HepG2 (cell line): Measurements from ENCODE around the gene DYNC1LI1. TPM values are rescaled to one million over a fixed set of nuclear protein-coding genes. Genes with fewer than 3 reads are reported as not detected.

Experiments used
- ATAC-seq: fragments of 200-7000 bp; cut with Tn5 transposase; 3 replicates; pipeline ENCODE4 v1.9.1; 2020; ENCODE audit warnings: mild to moderate bottlenecking, moderate library complexity
- BruUV-seq: library from RNA; stranded (reverse); fragments of 400-500 nt; replicated peaks from 2 replicates; lab custom pipeline; 2021; lab: Mats Ljungman, UMichigan
- CTCF ChIA-PET: fragments of 300-600 bp; formaldehyde crosslinking; extraction: SDS; loops from one replicate; lab custom pipeline; 2021; ENCODE audit warnings: low total read pairs, inconsistent platforms, low intra/inter-chr PET ratio; lab: Yijun Ruan, JAX
- POLR2A ChIA-PET: fragments of 350-600 bp; sonication (Branson Sonifier 250); formaldehyde crosslinking; loops from one replicate; lab custom pipeline; 2020; ENCODE audit warnings: antibody characterized with exemption, inconsistent platforms; lab: Yijun Ruan, JAX
- DNase-seq: peaks from one replicate; pipeline ENCODE4 v3.0.0-alpha.2; 2015; ENCODE audit warnings: low spot score
- FAIRE-seq: peaks from 3 replicates; lab custom pipeline; 2011; peaks lifted over from hg19 to GRCh38; lab: Jason Lieb, UNC
- H2AFZ ChIP-seq: one replicate; pipeline ENCODE4 v1.6.1; 2011; ENCODE audit warnings: low read length, inconsistent platforms
- H3K27ac ChIP-seq: fragments of 300-600 bp; 3 replicates; pipeline ENCODE4 v1.8.0; 2011; ENCODE audit warnings: mixed run types, mild to moderate bottlenecking, mixed read lengths, low read length, inconsistent platforms; ENCODE audit not compliant: insufficient read depth; ENCODE audit errors: extremely low read length
- H3K27me3 ChIP-seq, 2 experiments: fragments of 200-600 bp in 1 of 2; 2 replicates in 1 of 2; 3 replicates in 1 of 2; pipeline versions ENCODE4 v1.6.0 to v1.8.0; 2011; ENCODE audit warnings: low read length in 2 of 2, mild to moderate bottlenecking in 2 of 2, moderate library complexity in 2 of 2, inconsistent platforms in 1 of 2; ENCODE audit not compliant: insufficient read depth in 2 of 2, control insufficient read depth in 1 of 2
- H3K36me3 ChIP-seq, 2 experiments: fragments of 200-600 bp in 1 of 2; replicated peaks in 1 of 2; 2 replicates in 1 of 2; 3 replicates in 1 of 2; pipeline versions ENCODE4 v1.5.1 to v1.8.0; 2011; ENCODE audit warnings: low read length in 2 of 2, inconsistent platforms in 1 of 2; ENCODE audit not compliant: insufficient read depth in 2 of 2, control insufficient read depth in 1 of 2
- H3K4me1 ChIP-seq: 2 replicates; pipeline ENCODE4 v1.5.1; 2012; ENCODE audit warnings: low read length, inconsistent platforms; ENCODE audit not compliant: insufficient read depth
- H3K4me2 ChIP-seq: 2 replicates; pipeline ENCODE4 v1.6.0; 2011; ENCODE audit warnings: low read depth, low read length, inconsistent platforms
- H3K4me3 ChIP-seq, 3 experiments: fragments of 200-600 bp in 1 of 3; sonication (generic), shearing (Covaris generic) in 1 of 3; replicated peaks in 1 of 3; 2 replicates each; pipeline ENCODE4 v1.5.1; 2011 to 2016; ENCODE audit warnings: low read length in 3 of 3, inconsistent platforms in 2 of 3, low read depth in 2 of 3, mild to moderate bottlenecking in 2 of 3, control low read depth in 1 of 3, mixed read lengths in 1 of 3; ENCODE audit not compliant: insufficient read depth in 1 of 3
- H3K79me2 ChIP-seq: one replicate; pipeline ENCODE4 v1.6.1; 2011; ENCODE audit warnings: low read length, inconsistent platforms; ENCODE audit not compliant: insufficient read depth
- H3K9ac ChIP-seq: 2 replicates; pipeline ENCODE4 v1.6.0; 2011; ENCODE audit warnings: mild to moderate bottlenecking, low read depth, low read length, inconsistent platforms; ENCODE audit not compliant: insufficient read depth
- H3K9me3 ChIP-seq: 2 replicates; pipeline ENCODE4 v1.5.1; 2012; ENCODE audit warnings: mild to moderate bottlenecking, low read length
- H4K20me1 ChIP-seq: 2 replicates; pipeline ENCODE4 v1.6.0; 2011; ENCODE audit warnings: inconsistent platforms, mild to moderate bottlenecking, low read length, moderate library complexity; ENCODE audit not compliant: insufficient read depth
- ATF7 ChIP-seq, 2 experiments: fragments of 450-650 bp in 1 of 2; sonication (generic) in 1 of 2; formaldehyde crosslinking in 1 of 2; IDR thresholded peaks; 2 replicates each; pipeline versions ENCODE4 v1.4.0 to v1.6.1; 2016 to 2020; ENCODE audit warnings: antibody characterized with exemption in 1 of 2, mild to moderate bottlenecking in 1 of 2, missing genetic modification reagents in 1 of 2
- ISX ChIP-seq: sonication (generic); formaldehyde crosslinking; conservative IDR thresholded peaks from 2 replicates; pipeline ENCODE4 v1.5.0; 2020; ENCODE audit warnings: missing genetic modification reagents
- PRPF4 ChIP-seq: fragments of 200-400 bp; formaldehyde crosslinking; IDR thresholded peaks from 2 replicates; pipeline ENCODE4 v1.6.1; 2016; ENCODE audit warnings: low read length, low read depth; ENCODE audit not compliant: poor library complexity, severe bottlenecking
- ZNF441 ChIP-seq: sonication (generic); formaldehyde crosslinking; IDR thresholded peaks from 2 replicates; pipeline ENCODE4 v1.7.0; 2021; ENCODE audit warnings: missing genetic modification reagents, borderline replicate concordance
- ZNF460 ChIP-seq: sonication (generic); formaldehyde crosslinking; IDR thresholded peaks from 2 replicates; pipeline ENCODE4 v1.5.1; 2020; ENCODE audit warnings: missing genetic modification reagents, mild to moderate bottlenecking, borderline replicate concordance
- WGBS: methylation state at CpG from one replicate; pipeline ENCODE4 v1.1.6; 2017; ENCODE audit warnings: low lambda C conversion rate; 5-methylcytosine and 5-hydroxymethylcytosine counted together
- in situ Hi-C: cut with HindIII; loops from 2 replicates; pipeline ENCODE4 v1.10.0; 2017; ENCODE audit warnings: low pct_unique_long_range_greater_than_20kb; ENCODE audit not compliant: extremely low pct_ligation_motif_present
- intact Hi-C: fragments of 100-400 bp; cut with micrococcal nuclease; formaldehyde crosslinking; loops from one replicate; pipeline ENCODE4 v1.10.0; 2022; ENCODE audit not compliant: unreplicated experiment
- polyA plus RNA-seq, 8 experiments: library from polyadenylated mRNA; depleted of rRNA in 3 of 8; stranded (reverse) in 7 of 8; unstranded in 1 of 8; fragments of >200 nt; fragmentation: Illumina TruSeq in 4 of 8; extraction: Trizol in 4 of 8; gene quantifications; 2 replicates each; pipeline versions ENCODE4 v1.2.1 to v1.2.3, GENCODE V29; 2011 to 2016; ENCODE audit warnings: low read depth in 4 of 8, missing spikeins in 1 of 8, mixed read lengths in 1 of 8; ENCODE audit not compliant: insufficient read depth in 1 of 8
- total RNA-seq, 5 experiments: library from RNA; depleted of rRNA; stranded (reverse); fragments of >200 nt; fragmentation: Illumina TruSeq; extraction: Trizol; gene quantifications; 2 replicates each; pipeline ENCODE4 v1.2.3, GENCODE V29; 2016; ENCODE audit warnings: low read depth in 1 of 5
- TF ChIP-seq, protein P1 (sequence below): sonication (generic); formaldehyde crosslinking; IDR thresholded peaks from 2 replicates; pipeline ENCODE4 v1.5.1; 2020; ENCODE audit warnings: missing genetic modification reagents, mild to moderate bottlenecking, borderline replicate concordance
- TF ChIP-seq, protein P2 (sequence below): sonication (generic); formaldehyde crosslinking; IDR thresholded peaks from 2 replicates; pipeline ENCODE4 v1.5.1; 2020; ENCODE audit warnings: missing genetic modification reagents, mild to moderate bottlenecking, borderline replicate concordance

DYNC1LI1 gene
- total and polyA plus RNA-seq, 2 of the 13 experiments (the other 11 are each of a cell fraction or from before 2014, with no cell fraction given) = 13.4 to 37.1 TPM

DNA sequence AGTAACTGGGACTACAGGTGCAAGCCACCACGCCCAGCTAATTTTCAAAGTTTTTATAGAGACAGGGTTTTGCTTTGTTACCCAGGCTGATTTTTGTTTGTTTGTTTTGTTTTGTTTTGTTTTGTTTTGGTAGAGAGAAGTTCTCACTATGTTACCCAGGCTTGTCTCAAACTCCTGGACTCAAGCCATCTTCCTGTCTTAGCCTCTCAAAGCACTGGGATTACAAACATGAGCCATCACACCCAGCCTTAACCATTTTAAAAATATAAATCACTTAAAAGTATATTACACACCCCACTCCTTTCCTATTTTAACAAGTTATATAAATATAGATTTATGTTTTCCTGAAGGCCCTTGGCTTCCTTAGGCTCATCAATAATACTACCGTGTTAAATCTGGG lies 6.5 kb upstream of the DYNC1LI1 start:
- H3K9me3 ChIP-seq = no peaks in the 10 kb centered on the region
- intact Hi-C loops (loop anchor here (10.0 kb wide), 1 partner anchor 108 kb away; the partner anchor contains the start of gene CNOT10), in situ Hi-C loops (no loop called here)
- no peaks in the 10 kb centered on the region for H3K27me3 ChIP-seq
- BruUV-seq = no TSS peak
- no peaks in the 10 kb centered on the region for H3K79me2 ChIP-seq
- TF ChIP-seq, protein P1, sequence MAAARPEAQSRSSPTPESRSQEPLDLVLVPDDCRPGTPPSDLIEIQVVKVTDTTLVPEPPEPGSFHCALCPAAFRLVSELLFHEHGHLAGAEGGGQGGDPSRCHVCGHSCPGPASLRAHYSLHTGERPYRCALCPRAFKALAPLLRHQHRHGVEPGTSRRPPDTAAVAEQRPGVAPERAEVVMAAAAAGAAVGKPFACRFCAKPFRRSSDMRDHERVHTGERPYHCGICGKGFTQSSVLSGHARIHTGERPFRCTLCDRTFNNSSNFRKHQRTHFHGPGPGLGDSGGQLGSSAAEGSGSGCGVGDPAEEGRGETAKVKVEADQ (CRISPR knock-in tag) = no peak
- TF ChIP-seq ATF7 (IDR thresholded peaks at IDR 0.05) = no peak
- TF ChIP-seq ATF7 (CRISPR knock-in tag; IDR thresholded peaks at IDR 0.05) = no peak
- TF ChIP-seq PRPF4 = no peak
- TF ChIP-seq ISX = no peak
- TF ChIP-seq, protein P2, sequence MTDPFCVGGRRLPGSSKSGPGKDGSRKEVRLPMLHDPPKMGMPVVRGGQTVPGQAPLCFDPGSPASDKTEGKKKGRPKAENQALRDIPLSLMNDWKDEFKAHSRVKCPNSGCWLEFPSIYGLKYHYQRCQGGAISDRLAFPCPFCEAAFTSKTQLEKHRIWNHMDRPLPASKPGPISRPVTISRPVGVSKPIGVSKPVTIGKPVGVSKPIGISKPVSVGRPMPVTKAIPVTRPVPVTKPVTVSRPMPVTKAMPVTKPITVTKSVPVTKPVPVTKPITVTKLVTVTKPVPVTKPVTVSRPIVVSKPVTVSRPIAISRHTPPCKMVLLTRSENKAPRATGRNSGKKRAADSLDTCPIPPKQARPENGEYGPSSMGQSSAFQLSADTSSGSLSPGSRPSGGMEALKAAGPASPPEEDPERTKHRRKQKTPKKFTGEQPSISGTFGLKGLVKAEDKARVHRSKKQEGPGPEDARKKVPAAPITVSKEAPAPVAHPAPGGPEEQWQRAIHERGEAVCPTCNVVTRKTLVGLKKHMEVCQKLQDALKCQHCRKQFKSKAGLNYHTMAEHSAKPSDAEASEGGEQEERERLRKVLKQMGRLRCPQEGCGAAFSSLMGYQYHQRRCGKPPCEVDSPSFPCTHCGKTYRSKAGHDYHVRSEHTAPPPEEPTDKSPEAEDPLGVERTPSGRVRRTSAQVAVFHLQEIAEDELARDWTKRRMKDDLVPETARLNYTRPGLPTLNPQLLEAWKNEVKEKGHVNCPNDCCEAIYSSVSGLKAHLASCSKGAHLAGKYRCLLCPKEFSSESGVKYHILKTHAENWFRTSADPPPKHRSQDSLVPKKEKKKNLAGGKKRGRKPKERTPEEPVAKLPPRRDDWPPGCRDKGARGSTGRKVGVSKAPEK (CRISPR knock-in tag) = no peak
- TF ChIP-seq ZNF441 (CRISPR knock-in tag) = no peak
- peak; percentile 39; the same call in 1 of the 2 replicates for TF ChIP-seq ZNF460 (CRISPR knock-in tag)
- POLR2A ChIA-PET = no interaction called here
- WGBS = 71% methylated on average over 2 of the region's 2 CpGs
- no peak overlapping the region for H3K27ac ChIP-seq
- no peaks in the 10 kb centered on the region for H4K20me1 ChIP-seq
- DNase-seq = no peak
- H3K4me2 ChIP-seq = peak overlapping the region; percentile 75
- CTCF ChIA-PET = no interaction called here
- no peak for ATAC-seq
- no peak overlapping the region for H3K9ac ChIP-seq
- no peak overlapping the region for H2AFZ ChIP-seq
- H3K4me3 ChIP-seq = no peak overlapping the region
- no peaks in the 10 kb centered on the region for H3K36me3 ChIP-seq
- FAIRE-seq = no peak
- H3K4me1 ChIP-seq = peaks cover 39% of the 10 kb centered on the region
